Forelimb muscle (tissue), 1 donor: Measurements from ENCODE around the gene NLK. TPM values are rescaled to one million over a fixed set of nuclear protein-coding genes. Genes with fewer than 3 reads are reported as not detected.
"Not testable (repeated sequence)": the region's sequence is repeated elsewhere in the genome, so short reads cannot be mapped to it uniquely, and the experiment has no call there.

Source experiments
- DNase-seq: peaks from one replicate; pipeline ENCODE4 v3.0.0-alpha.2; 2013; ENCODE audit warnings: low read depth
- polyA plus RNA-seq: library from polyadenylated mRNA; unstranded; fragments of 120-200 nt; gene quantifications from one replicate; pipeline ENCODE4 v1.2.1, GENCODE V29; 2013; ENCODE audit not compliant: insufficient read length

NLK gene
- polyA plus RNA-seq, 1 donor: 8.4 TPM

DNA sequence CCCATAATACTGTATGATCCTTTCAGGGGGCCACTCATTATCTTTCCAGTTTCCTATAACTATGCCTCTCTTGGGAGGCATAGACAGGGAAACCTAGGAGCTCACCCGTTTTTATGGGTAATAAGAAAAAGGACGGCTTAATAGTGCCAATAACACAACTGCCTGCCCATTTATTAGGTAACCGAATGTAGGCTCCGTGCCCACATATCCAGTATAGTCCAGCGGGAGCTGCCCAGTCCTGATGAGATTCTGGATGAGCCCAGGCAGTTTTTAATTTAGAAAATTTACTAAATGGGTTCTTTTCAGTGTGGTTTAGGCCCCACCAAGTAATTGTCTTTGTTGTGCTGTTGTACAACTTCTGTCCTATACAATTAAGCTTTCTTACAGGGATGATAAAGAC lies 189.1 kb downstream of the NLK start:
- DNase-seq: not testable (repeated sequence)

DNA sequence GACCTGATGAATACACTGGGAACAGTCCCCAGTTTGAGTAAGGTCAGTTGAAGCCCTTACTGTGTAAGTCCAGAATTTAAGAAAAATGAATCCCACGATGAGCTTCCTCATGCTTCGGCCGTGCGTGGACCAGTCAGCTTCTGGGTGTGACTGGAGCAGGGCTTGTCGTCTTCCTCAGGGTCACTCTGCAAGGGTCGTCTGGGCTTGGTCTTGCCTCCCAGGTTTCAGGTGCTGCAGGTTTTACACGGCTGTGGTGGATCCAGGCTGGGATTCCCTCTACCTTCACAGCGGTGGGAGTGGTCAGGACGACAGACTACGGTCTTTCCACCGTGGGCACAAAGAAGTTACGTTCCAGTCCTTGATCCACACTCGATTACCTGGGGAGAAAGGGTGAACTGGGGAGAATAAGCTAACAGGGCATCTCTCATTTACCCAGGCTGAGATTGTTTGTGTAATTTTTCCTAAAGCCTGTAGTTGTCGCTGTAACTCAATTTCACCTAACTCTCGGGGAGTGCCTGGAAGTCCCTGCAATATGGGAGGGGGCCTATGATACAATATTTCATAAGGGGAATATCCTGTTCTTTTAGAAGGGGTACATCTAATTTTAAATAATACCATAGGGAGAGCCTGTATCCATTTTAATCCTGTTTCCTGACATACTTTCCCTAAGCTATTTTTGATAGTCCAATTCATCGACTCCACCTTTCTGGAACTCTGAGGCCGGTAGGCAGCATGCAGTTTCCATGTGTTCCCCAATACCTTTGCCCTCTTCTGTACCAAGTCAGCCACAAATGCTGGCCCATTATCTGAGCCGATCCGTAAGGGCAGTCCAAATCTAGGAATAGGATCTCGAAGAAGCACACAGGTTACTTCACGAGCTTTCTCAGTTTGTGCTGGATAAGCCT lies 190.7 kb downstream of the NLK start:
- DNase-seq: not testable (repeated sequence)

DNA sequence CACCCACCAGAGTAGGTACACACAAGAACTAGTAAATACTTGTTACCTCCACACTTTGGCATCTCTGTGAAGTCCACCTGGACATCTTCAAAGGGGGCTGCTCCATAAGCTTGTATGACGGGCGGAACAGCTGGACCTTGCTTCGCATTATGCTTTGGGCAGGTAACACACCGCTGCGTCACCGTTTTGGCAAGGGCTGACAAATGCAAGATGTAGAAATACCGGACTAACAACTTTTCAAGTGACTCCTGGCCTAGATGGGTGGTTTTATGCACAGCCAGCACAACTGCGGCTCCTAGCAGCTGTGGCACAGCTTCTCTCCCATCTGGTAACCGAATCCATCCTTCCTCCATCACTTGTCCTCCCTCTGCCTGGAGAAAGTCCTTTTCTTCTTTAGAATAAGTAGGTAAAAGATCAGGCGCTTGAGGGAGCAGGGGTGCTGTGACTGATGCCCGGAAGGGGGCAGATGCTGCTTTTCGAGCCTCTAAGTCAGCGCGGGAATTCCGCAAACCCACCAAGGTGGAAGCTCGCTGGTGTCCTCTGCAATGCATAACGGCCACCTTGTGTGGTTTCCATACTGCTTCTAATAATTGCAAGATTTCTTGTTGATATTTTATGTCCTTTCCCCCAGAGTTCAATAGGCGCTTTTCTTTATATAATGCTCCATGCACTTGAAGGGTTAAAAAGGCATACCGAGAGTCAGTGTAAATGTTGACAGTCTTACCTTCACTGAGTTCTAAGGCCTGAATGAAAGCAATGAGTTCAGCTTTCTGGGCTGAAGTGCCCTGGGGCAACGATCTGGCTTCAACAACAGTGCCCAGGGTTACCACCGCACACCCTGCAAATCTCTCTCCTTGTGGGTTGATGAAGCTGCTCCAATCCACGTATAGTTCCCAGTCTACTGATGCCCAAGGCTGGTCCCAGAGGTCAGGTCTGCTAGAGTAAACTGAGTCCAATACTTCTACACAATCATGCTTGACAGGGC lies 191.7 kb downstream of the NLK start:
- DNase-seq: not testable (repeated sequence)

DNA sequence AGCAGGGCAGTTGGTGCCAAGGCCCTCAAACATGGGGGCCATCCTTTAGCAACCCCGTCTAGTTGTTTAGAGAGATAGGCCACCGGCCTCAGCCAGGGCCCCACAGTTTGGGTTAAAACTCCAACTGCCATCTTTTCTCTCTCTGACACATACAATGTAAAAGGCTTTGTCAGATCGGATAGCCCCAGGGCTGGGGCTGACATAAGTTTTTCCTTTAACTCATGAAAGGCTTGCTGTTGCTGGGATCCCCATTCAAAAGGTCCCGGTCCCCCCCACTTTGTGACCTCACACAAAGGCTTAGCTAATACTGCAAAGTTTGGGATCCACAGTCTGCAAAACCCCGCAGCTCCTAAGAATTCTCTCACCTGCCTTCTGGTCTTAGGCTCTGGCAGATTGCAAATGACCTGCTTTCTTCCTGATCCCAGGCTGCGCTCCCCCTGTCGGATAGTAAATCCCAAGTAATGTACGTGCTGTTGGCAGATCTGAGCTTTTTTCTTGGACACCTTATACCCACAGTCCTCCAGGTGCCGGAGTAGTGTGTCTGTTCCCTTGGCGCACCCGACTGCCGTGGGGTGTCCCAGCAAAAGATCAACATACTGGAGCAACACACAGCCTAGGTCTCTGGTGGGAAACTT lies 192.7 kb downstream of the NLK start:
- DNase-seq: not testable (repeated sequence)

DNA sequence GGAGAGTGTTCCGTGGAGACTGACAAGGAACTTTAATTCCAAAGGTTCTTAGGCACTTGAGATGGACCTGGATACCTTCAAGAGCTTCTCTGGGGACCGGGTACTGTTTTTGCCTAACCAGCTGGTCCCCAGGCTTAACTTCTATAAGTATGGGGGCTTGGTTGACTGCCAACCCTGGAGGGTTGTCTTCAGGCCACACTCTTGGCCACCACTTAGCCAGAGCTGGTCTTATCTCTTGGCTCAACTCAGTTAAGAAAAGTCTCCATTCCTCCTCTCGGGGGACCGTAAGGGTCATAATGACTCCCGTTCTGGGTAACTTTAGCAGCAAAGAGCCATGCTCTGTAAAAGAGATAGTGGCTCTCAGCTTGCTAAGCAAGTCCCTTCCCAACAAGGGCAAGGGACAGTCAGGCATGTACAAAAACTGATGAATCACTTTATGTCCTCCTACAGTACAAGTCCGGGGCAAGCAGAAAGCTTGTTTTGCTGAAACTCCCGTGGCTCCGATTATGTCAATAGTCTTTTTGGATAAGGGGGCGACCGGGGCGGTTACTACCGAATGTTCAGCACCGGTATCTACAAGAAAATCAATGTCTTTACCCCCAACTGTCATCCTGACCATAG lies 193.7 kb downstream of the NLK start:
- DNase-seq: not testable (repeated sequence)

DNA sequence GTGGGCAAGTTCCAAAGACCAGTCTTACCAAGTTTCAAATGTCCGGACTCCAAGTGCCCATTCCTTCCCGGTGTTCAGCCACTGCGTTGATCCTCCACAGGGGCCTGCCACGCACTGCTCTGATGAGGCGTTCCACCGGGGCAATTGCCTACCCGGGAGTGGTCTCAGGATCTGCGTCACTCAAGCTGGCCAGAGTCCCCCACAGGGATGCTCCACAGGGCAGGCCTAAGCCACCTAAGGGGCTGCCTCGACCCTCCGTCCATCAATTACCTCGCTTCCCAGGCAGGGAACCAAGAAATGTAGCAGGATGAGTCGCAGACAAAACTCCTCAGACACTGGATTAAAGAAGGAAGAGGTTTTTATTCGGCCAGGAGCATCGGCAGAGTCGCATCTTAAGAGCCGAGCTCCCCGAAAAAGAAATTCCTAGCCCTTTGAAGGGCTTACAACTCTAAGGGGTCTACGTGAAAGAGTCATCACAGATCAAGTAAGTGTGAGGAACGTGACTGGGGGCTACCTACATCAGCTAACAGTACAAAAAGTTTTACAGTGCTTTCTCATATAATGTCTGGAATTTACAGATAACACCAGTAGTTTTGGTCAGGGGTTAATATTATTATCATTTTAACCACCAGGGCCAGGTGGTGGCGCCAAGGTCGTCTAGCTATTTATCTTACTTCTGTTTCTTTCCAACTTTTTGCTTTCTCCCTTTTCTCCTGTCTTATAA lies 196.2 kb downstream of the NLK start:
- not testable (repeated sequence) for DNase-seq

DNA sequence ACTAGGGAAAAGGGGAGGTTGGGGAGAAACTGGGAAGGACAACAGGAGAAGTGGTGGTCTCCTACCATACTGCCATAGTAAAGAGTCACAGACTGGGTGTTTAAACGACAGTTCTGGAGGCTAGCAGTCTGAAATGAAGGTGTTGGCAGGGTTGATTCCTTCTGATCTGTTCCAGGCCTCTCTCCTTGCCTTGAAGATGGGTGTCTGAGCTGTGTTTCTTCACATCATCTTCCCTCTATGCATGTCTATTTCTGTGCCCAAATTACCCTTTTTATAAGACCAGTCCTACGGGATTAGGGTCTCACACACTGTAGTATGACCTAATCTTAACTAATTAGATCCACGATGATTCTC lies 196.8 kb downstream of the NLK start:
- no peak for DNase-seq

DNA sequence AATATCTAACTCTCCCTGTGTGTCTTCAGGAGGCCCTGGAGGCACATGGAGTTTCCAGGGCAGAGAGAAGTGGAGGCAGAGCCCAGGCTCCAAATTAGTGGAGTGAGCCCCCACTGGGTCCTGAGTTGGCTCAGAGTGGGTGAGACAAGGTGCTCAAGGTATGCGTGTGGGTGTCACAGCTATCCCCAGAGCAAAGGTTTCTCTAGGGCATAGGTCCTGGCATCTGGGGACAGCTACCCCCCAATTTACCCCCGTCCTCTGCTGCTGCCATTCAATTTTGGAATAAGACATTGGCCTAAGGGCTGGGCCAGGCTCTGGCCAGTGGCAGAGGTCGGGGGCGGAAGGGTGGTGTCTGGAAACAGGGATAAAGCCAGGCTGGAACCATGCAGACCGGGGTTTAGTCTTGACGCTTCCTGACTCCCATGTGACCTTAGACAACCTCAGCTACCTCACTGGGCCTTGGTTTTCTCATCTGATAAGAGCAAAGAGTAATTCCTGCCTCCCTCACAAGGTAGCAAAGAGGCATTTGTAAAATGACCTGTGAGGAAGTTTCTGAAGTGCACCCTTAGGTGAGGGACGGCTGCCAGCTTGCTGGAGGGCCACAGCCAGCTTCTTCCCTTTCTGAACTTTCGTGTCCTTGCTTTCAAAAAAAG lies 198.3 kb downstream of the NLK start:
- DNase-seq: no peak

DNA sequence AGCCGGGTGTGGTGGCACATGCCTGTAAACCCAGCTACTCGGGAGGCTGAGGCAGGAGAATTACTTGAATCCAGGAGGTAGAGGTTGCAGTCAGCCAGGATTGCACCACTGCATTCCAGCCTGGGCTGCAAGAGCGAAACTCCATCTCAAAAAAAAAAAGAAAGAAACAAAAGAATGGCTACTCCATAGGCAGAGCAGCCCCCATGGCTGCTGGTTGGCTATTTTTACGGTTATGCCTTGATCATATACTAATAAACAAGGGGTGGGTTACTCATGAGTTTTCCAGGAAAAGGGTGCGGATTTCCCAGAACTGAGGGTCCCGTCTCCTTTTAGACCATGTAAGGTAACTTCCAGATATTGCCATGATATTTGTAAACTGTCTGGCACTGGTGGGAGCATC lies 200.3 kb downstream of the NLK start:
- no peak for DNase-seq

DNA sequence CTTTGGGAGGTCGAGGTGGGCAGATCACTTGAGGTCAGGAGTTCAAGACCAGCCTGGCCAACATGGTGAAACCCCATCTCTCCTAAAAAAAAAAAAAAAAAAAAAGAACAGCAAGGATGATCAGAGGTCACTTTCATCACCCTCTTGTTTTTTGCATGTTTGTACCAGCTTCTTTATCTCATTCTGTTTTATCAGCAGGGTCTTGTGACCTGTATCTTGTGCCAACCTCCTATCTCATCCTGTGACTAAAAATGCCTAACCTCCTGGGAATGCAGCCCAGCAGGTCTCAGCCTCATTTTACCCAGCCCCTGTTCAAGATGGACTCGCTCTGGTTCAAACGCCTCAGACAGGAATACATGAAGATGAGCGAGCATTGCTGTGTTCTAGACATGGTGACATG lies 200.8 kb downstream of the NLK start:
- DNase-seq: not testable (repeated sequence)

DNA sequence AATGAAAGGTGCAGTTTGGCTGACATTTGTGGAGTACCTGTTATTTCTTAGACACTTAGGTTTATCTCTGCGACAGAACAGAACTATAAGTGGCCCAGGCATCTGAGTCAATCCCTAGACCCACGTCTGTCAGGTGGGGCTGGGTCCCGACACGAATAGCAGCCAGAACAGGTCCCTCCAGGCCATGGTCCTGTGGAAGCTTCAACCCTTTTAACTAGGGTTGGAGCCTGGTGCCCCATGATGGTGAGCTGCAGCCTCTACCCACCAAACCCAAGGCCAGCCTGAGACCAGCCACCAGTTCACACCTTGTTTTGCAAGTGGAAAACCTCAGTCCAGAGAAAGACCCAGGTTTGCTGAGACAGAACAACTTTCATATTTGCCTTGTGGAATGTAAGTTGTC lies 202.0 kb downstream of the NLK start:
- DNase-seq: no peak

Other genes starting within 250 kb of the NLK start
- gene NOS2, start 242.1 kb upstream of the NLK start, polyA plus RNA-seq: 2.3 TPM
- 10.5 TPM for gene LYRM9, start 149.3 kb upstream of the NLK start, polyA plus RNA-seq